Stimulated activated naive CD4-positive, alpha-beta T cell treated with Interleukin-2 at 50 U/mL for 16 hours (primary cell): ENCODE results near the gene ADCK1.
"Not testable (repeated sequence)": the region's sequence is repeated elsewhere in the genome, so short reads cannot be mapped to it uniquely, and the experiment has no call there.

Experiments used
- DNase-seq: peaks from one replicate; lab custom pipeline; 2025; lab: John Stamatoyannopoulos, UW

Gene ADCK1

DNA sequence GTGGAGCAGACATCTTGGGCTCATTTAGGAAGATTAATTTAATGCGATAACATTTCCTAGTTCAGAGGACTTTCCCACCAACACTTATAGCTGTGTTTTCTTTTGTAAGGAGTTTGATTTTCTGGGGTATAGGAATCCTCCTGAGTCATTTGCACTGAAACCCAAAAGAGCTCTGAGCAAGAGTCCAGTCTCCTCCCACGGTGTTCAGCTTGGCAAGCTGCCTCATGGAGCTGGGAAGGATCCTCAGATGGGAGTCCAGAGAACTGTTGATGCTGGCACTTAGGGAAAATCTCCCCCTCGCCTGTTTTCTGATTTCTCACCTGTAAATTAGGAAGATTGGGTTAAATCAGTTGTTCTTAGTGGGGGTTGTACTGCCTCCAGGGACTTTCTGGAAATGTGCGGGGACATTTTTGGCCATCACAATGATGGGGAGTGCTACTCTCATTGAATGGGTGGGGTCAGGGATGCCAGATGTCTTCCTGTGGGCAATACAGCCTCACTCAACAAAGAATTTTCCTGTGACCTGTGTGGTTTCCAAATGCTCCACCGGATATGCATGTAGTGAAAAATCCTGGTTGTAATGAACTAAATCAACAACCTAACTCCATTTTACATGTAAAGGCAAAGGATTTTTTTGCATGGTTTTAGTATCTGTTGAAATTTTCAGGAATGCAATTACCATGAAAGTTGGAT is 150.6 kb downstream of the ADCK1 start:
- no peak for DNase-seq

DNA sequence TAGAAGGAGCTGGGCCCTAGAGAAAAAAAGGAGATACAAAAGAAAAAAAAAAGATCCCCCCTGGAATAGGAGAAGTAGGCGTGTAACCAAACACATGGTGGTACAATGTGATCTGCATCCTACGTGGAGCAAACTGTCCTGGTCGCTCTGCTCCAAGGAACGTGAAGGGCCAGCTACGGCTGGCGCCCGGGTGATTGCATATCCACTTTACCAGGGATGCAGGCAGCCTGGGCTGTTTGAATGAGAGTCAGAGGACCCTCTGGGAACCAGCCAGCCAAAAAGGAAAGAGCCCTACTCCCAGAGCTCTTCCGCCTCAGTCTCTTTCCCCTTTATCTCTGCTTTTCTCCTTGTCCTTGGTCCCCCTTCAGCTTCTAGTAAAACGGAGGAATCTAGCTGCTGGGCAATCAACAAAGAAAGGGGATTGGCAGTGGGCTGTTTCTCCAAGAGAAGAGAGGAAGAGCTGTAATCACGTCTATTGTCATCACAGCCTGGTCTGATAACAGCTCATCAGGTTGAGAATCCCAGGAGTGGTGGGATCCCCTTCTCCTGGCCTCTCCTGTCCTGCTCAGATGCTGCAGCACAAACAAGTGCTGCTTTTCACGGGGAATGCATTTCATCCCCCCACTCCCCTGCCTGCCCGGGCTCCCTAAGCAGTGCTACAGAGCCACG is 156.0 kb downstream of the ADCK1 start:
- no peak for DNase-seq

DNA sequence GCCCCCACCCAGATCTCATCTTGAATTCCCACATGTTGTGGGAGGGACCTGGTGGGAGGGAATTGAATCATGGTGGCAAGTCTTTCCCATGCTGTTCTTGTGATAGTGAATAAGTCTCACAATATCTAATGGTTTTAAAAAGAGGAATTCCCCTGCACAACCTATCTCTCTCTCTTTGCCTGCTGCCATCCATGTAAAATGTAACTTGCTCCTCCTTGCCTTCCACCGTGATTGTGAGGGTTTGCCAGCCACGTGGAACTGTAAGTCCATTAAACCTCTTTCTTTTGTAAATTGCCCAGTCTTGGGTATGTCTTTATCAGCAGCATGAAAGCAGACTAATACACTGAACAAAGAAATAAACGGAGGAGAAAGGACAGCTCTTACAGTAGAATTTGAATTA is 159.8 kb downstream of the ADCK1 start:
- not testable (repeated sequence) for DNase-seq

DNA sequence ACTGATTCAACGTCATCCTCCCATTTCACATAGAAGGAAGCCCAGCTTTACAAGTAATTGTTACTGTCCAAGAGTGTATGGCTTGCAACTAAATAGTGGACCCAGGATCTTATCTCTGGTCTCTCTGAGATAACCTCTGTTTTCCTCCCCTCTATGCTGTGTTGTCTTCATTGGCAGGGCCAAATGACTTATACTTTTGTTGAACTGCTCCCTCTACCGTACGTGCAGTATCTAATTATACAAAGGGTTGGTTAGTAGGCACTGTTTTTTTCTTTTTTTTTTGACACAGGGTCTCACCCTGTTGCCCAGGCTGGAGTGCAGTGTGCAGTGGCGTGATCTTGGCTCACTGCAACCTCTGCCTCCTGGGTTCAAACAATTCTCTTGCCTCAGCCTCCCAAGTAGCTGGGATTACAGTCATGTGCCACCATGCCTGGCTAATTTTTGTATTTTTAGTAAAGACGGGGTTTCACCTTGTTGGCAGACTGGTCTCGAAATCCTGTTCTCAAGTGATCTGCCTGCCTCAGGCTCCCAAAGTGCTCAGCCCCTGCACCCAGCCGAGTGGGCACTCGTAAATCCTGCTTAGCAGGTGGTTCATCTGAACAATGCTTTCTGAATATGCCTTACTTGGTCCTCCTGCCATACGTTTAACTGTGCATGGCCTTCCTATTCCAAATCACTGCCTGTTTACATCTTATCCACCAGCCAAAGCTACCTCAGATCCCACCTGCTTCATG is 162.1 kb downstream of the ADCK1 start:
- DNase-seq: no peak

DNA sequence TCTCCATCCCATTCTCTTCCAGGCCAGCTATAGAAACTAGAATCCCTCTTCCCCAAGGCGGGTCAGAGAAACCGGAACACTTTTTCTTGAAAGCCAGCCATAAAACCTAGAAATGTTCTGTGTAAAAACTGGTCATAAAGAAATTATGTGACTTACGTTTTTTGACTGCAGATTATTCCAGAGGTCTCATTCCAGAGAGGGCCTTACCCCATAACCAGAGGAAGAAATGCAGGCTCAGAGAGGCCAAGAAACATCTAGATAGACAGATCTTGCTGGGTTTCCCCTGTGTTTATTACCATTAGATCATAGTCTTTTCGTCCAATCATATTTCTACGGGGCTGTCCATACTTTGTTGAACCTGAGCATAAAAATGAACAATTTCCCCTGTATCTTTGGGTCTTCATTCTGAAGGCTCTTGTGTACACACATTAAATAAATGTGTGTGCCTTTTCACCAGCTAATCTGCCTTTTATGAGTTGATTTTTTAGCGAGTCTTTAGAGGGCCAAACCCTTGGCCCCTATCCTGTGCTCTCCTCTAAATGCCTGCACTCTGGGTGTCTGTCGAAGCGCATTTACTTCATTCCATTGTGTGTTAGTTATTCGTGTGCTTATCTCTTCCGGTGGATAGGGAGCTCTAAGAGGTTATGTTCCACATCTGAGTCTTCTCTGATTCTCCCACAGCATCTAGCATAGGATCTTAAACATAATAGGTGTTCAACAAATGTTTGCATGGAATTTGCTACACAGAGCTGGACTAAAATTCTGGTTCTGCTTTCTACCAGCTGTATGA is 163.0 kb downstream of the ADCK1 start:
- DNase-seq: no peak

DNA sequence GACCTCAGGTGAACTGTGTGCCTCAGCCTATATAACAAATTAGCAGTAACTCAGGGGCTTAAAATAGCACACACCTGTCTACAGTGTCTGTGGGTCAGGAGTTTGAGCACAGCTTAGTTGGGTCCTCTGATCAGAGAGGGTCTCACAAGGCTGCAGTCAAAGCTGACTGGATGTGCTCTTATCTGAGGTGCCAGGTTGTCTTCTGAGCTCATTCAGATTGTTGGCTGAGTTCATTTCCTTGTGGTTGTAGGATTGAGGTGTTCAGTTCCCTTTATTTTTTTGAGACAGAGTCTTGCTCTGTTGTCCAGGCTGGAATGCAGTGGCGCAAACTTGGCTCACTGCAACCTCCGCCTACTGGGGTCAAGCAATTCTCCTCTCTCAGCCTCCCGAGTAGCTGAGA is 164.7 kb downstream of the ADCK1 start:
- DNase-seq: no peak

DNA sequence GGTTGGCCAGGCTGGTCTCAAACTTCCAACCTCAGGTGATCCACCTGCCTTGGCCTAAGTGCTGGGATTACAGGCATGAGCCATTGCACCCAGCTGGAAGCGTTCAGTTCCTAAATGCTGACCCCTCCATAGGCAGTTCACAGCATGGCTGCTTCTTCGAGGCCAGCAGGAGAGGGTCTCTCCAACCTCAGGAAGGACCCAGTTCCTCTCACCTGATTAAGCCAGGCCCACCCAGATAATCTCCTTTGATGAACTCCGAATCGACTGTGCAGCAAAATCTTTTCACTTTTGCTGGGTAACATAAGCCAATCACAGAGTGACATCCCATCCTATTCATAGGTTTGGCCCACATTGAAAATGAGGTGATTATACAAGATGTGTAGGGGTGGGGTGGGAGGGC is 165.1 kb downstream of the ADCK1 start:
- DNase-seq: no peak

DNA sequence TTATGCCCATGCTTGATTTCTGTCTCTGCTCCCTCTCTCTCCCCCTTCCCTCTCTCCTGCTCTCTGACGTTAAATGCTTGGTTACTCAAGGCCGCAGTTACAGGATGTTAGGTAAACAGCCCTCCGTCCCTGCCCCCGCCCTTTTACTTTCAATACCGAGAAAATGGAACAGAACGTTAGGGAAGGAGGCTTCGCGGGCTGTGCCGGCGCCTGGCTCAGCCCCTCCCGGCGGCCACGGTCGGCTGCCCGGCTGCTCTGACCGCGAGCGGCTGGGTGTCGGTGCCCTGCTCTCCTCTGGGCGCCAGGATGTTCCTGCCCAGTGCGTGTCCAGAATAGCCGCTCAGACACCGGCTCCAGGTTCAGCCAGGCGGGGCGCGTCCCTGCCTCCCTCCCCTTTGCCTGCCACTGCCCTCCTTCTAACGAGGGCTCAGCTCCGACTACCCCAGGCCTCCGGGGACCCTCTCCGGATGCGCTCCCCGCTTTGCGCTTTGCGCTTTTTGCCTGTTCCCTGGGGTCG is 166.1 kb downstream of the ADCK1 start:
- DNase-seq: no peak

DNA sequence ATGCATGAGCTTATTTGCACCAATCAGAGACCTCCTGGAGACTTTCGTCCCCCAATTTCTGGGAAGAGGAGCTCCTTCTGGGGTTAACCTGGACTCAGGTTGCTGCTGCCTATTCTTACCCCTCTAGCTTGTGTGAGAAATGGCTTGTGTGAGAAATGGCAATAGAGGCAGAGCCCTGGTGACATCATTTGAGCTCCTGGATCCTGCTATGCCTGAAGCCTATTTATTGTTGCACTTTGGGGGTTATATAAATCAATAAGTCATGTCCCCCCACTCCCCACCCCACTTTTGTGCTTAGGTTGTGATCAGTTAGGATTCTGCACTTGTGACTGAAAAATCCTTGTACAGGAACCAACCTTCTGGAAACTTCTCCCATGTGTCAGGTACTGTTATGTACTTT is 167.2 kb downstream of the ADCK1 start:
- no peak for DNase-seq

DNA sequence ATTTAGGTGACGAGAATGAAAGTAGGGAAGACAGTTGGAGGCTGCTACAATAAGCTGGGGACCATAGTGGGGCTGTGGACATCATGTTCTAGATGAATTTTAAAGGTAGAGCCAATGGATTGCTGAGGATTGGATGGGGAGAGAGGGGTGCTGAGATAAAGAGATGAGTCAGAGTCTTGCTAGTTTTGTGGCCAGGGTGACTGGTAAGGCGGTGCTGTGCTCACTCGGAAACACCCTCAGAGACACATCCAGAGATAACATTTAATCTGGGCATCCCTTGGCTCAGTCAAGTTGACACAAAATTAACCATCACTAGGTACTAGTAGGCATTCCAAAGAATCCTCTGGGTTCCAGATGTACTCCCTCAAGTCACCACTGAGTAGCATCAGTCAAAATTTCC is 170.7 kb downstream of the ADCK1 start:
- no peak for DNase-seq

DNA sequence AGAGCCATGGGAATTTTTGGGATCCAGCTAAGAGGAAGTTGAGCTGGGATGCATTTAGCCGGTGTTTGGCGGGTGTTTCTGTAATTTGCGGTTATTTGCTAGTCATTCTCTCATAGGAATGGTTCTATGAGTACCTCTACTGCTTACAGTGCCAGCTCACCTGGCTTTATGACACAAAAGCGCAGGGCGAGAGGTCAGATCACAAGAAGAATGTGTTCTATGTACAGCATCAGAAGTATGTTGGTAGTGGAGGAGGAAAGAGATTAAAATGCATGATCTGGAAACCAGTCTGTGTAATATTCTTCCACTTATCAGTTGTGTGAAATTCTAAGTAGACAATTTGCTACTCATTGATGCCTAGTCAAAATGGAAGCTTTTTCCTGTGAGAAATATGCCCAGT is 173.3 kb downstream of the ADCK1 start:
- DNase-seq: no peak

DNA sequence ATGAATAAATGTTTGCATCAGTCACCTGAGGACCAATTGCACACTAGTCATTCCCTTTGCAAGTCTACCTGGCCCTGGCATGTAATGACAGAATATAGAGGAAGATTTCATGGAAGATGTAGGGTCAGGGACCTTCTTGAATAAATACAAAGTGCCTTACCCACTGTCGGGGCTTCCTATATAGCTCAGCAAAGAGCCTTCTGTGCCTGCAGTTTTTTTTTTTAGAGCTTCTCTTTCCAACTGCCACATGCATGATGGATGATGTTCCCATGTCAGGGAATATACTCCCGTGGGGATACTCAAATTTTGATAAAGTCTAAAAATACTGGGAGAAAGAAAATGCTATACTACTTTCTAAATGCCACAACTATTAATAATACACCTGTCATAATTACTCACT is 176.7 kb downstream of the ADCK1 start:
- DNase-seq: no peak

DNA sequence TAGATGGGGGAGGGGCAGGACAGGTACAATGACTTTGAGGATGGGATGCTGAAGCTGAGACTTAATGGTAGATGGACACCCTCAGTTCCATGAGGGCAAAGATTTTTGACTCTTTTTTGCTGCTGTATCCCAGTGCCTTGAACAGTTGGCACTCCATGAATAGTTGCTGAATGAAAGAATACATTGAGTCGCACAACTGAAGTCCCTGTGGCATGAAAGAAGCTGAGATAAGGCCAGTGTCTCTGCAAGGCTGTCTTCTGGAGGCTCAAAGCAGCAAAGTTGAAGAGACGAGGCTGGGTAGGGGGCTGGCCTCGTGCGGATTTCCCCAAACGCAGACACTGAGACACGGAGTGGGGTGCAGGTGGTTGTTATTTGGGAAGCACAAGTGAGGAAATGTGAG is 179.3 kb downstream of the ADCK1 start:
- no peak for DNase-seq

DNA sequence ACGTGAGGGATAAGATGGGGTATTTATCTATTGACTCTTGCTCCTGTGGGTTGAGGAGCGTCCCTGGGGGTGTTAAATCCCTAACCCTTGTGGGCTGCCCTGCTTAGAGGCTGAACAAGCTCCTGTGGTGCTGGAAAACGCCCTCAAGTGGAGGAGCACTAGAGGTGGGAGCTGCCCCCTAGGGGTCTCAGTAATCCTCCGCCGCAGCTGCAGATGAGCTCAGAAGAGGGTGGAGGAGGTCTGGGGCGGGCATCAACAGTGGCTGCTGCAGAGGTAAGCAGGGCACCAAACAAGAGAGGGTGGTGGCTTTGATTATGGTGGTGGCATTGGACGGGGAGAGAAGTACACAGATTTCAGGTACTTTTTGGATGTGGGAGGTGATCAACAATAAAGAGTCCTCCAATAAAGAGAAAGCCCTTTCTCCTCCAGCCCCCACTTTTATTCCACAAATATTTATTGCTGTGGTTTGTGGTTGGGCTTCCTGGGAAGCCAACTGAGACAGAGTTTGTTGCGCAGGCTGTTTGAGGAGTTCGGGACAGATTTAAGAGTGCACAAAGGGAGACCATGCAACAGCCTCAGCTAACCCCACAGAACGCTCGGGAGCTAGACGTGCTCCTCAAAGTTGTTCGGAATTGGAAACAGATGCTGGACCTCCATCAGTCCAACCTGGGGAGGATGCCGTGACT is 179.9 kb downstream of the ADCK1 start:
- no peak for DNase-seq

DNA sequence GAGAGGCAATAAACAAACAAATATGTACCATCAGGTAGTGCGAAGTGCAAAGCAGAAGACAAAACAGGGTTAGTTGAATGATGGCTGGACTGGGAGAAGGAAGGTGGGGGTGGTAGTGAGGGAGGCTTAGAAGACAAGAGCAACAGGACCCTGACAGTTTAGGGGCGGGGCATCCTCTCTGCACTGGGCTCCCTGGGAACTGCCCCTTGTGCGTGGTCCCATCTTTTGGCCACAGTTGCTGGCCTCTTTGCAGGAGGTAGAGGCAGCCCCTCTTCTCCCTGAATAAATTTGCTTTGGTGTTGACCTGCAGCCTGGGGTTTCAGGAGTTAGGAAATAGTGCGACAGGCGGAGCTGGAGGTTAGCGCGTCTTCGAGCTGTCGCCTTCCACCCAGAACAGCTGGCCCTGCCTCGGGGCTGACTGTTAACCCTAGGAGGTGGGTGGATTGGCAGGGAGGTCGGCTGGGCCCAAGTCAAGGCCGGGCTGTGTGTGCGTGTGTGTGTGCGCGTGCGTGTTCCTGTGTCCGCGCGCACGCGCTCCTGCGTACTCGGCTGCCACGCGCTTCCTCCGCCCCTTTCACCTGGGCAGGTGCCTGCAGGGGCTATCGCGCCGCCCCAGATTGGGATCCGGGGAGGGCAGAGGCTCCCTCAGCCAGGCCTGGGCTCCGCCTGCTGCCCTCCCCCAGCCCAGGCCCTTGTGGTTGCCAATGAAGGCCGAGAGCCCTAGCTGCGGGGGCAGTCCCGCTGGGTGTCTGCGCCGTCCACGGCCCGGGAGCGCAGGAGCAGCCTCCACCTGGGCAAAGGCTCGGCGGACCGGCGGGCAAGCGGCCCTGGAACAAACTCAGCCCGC is 180.8 kb downstream of the ADCK1 start:
- DNase-seq: no peak
